ENCODE data around the gene A4GALT. TPM values are rescaled to one million over a fixed set of nuclear protein-coding genes. Genes with fewer than 3 reads are reported as not detected.

The A4GALT gene
- total RNA-seq, 3 donors from 2014 or later = 4.0 to 29.8 (median 9.3) TPM

DNA sequence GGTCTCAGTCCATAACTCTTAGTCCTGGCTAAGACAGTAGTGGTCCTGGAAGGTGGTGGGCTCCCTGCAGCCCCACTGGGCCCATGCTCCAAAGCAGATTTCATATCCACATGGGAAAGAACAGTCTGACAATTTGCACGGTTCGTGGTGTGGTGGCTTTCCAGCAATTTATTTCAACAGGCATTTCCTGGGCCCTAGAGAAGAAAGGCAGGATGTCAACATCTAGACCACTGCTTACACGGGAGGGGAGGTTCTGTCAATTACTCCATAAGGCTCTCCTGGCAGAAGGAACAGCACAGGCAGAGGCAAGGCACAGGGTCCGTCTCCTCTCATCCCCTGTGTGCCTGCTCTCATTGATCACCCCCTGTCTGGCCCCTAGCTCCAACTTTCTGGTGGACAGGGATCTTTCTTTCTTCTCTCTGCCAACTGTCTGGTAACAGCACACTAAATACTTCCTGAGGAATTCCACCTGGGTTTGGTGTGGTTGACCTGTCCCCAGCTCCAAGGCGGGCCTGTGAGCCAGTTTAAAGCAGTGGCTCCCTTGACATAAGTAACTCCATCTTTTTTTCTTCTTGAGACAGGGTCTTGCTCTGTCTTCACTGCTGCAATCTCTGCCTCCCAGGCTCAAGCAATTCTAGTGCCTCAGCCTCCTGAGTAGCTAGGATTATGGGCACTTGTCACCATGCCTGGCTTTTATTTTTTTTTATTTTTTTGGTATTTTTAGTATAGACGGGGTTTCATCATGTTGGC lies 5.1 kb upstream of the A4GALT start:
- no peaks in the 10 kb centered on the region for H3K9me3 ChIP-seq
- TF ChIP-seq, protein P1, sequence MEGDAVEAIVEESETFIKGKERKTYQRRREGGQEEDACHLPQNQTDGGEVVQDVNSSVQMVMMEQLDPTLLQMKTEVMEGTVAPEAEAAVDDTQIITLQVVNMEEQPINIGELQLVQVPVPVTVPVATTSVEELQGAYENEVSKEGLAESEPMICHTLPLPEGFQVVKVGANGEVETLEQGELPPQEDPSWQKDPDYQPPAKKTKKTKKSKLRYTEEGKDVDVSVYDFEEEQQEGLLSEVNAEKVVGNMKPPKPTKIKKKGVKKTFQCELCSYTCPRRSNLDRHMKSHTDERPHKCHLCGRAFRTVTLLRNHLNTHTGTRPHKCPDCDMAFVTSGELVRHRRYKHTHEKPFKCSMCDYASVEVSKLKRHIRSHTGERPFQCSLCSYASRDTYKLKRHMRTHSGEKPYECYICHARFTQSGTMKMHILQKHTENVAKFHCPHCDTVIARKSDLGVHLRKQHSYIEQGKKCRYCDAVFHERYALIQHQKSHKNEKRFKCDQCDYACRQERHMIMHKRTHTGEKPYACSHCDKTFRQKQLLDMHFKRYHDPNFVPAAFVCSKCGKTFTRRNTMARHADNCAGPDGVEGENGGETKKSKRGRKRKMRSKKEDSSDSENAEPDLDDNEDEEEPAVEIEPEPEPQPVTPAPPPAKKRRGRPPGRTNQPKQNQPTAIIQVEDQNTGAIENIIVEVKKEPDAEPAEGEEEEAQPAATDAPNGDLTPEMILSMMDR (IDR thresholded peaks at IDR 0.05) = no peak
- no peak for ATAC-seq
- DNase-seq = no peak
- no peaks in the 10 kb centered on the region for H3K4me1 ChIP-seq (ENCODE audit: low read depth)
- H3K4me3 ChIP-seq = no peak overlapping the region
- H3K36me3 ChIP-seq (ENCODE audit: low read depth) = no peaks in the 10 kb centered on the region
- intact Hi-C loops (cut with DNase I, micrococcal nuclease) = no loop called here

DNA sequence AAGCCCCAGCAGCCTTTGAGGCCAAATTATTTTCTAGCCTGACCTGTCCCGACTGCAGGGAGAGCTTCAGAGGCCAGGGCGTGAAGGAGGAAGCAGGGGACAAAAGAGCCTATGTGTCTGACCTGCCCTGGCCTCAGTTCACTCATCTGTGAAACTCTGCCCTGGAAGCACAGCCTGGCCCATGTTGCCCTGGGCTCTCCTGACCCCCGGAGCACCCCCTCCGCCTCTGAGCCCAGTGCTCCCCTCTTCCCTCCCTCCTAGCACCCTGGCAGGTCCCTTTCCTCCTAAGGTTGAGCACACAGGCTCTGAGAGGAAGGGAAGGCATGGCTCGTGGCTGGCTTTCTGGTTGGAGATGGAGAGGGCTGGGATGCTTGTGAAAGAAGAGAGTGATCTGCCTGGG lies 3.4 kb upstream of the A4GALT start:
- Histone ChIP-seq H3K36me3 (ENCODE audit: low read depth) (no peaks in the 10 kb centered on the region), H3K9me3 (no peaks in the 10 kb centered on the region), H3K4me1 (ENCODE audit: low read depth) (peaks cover 7% of the 10 kb centered on the region), H3K4me3 (no peak overlapping the region)
- intact Hi-C loops (cut with DNase I, micrococcal nuclease) = no loop called here
- DNase-seq (no peak), ATAC-seq (no peak)
- TF ChIP-seq, protein P1 (IDR thresholded peaks at IDR 0.05) = no peak

DNA sequence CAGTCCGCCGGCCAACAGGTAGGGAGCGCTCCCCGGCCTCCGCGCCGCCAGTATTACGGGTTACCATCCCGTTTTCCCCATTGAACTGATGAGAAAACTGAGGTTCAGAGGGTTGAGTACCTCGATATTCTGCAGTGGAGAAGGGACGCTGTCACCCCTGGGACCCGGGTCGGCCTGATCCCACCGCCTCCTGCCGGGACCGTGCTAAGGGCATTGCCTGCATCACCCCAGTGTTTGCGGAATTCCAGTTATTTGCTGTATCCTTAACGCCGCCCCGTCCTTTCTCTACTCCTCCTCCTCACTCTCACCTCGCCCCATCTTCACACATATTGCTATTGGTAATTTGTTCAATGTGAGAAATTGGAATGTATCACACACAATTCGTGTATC lies 370 bp upstream of the A4GALT start:
- peaks cover 12% of the 10 kb centered on the region for H3K4me1 ChIP-seq (ENCODE audit: low read depth)
- no peaks in the 10 kb centered on the region for H3K36me3 ChIP-seq (ENCODE audit: low read depth)
- no peak overlapping the region for H3K4me3 ChIP-seq
- ATAC-seq (no peak), DNase-seq (no peak)
- H3K9me3 ChIP-seq = no peaks in the 10 kb centered on the region
- intact Hi-C loops (cut with DNase I, micrococcal nuclease) = no loop called here
- TF ChIP-seq, protein P1 (IDR thresholded peaks at IDR 0.05) = no peak

DNA sequence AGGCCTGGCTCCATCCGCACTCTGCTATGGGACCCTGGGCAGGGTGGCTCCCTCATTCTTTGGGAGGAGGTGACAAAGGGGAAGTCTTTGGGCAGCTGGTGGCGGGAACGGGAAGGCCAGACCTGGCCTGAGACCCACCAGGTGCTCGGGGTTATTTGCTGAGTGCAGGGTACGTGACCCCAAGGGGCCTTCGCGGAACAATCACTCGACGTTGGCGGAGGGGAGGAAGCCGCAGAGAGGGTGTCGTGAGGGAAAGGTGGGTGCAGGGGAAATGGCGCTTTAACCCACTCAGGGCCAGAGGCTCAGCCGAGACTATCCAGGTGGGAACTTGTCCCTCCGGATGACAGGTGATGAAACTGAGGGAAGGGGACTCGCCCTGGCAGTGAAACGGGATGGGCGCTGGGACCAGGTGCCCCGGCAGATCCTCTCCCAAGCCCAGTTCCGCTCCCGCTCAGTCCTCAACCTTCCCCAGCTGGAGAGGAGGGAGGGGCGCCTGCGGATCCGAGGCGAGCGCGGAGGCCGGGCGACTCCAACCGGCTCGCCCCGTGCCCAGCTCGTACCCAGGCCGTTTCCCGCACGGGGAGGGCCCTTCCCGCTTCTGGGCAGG lies 911 bp downstream of the A4GALT start:
- ATAC-seq (peak; percentile 31), DNase-seq (no peak)
- intact Hi-C loops (cut with DNase I, micrococcal nuclease) = no loop called here
- peaks cover 12% of the 10 kb centered on the region for H3K4me1 ChIP-seq (ENCODE audit: low read depth)
- peak overlapping the region; percentile 30 for H3K4me3 ChIP-seq
- no peaks in the 10 kb centered on the region for H3K9me3 ChIP-seq
- TF ChIP-seq, protein P1 (IDR thresholded peaks at IDR 0.05) = no peak
- H3K36me3 ChIP-seq (ENCODE audit: low read depth) = no peaks in the 10 kb centered on the region

DNA sequence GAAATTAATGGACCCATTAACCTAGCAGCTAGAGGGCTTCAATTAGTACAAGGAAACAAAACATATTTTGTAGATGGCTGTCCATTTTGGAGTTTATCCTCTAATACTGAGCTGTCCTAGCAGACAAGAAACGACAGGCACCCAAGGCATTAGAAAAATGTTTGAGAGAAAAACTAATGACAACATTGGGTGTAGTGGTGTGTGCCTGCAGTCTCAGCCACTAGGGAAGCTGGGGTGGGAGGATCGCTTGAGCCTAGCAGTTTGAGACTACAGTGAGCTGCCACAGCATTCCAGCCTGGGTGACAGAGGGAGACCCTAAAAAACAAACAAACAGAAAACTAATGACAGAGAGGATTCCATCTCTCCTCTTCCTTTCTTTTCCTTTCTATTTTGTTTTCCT lies 1.5 kb downstream of the A4GALT start:
- peaks cover 12% of the 10 kb centered on the region for H3K4me1 ChIP-seq (ENCODE audit: low read depth)
- intact Hi-C loops (cut with DNase I, micrococcal nuclease) = no loop called here
- ATAC-seq = no peak
- TF ChIP-seq, protein P1 (IDR thresholded peaks at IDR 0.05) = no peak
- no peaks in the 10 kb centered on the region for H3K36me3 ChIP-seq (ENCODE audit: low read depth)
- DNase-seq = no peak
- H3K4me3 ChIP-seq = no peak overlapping the region
- H3K9me3 ChIP-seq = no peaks in the 10 kb centered on the region
